IPS DF 6.9 (cell line): ENCODE measurements around the gene IGSF9B.
A peak's percentile ranks its signal among the peaks of the same experiment; 100 is the strongest.

Source experiments
- DNase-seq: peaks from one replicate; pipeline ENCODE4 v3.0.0-alpha.2; 2013; ENCODE audit warnings: low read depth, low spot score
- H3K27ac ChIP-seq: one replicate; pipeline ENCODE4 v1.5.1; 2013; ENCODE audit warnings: low read length, control low read depth
- H3K27me3 ChIP-seq: 2 replicates; pipeline ENCODE4 v1.6.1; 2013; ENCODE audit warnings: mild to moderate bottlenecking, low read length; ENCODE audit not compliant: control insufficient read depth, insufficient read depth
- H3K36me3 ChIP-seq: 2 replicates; pipeline ENCODE4 v1.6.1; 2013; ENCODE audit warnings: low read length; ENCODE audit not compliant: control insufficient read depth, insufficient read depth
- H3K4me1 ChIP-seq: 2 replicates; pipeline ENCODE4 v1.6.1; 2013; ENCODE audit warnings: low read length; ENCODE audit not compliant: control insufficient read depth, insufficient read depth
- H3K4me3 ChIP-seq: 2 replicates; pipeline ENCODE4 v1.5.1; 2013; ENCODE audit warnings: mild to moderate bottlenecking, low read length
- H3K9me3 ChIP-seq: 2 replicates; pipeline ENCODE4 v1.6.1; 2013; ENCODE audit warnings: low read length, inconsistent platforms; ENCODE audit not compliant: control insufficient read depth, insufficient read depth
- WGBS: extraction: QIAGEN DNeasy Blood & Tissue Kit; methylation state at CpG from one replicate; pipeline ENCODE4 v1.1.7; 2013; ENCODE audit warnings: mixed read lengths, missing lambda C conversion rate; ENCODE audit not compliant: insufficient read length, insufficient coverage; 5-methylcytosine and 5-hydroxymethylcytosine counted together

The IGSF9B gene

GRCh38 chr11:133955945-133956421 is 785 bp downstream of the IGSF9B start:
- H3K4me3 ChIP-seq: peak overlapping the region; percentile 68; the same call in 1 of the 2 replicates
- no peaks in the 10 kb centered on the region for H3K9me3 ChIP-seq
- peaks cover 19% of the 10 kb centered on the region for H3K4me1 ChIP-seq
- no peaks in the 10 kb centered on the region for H3K36me3 ChIP-seq
- H3K27ac ChIP-seq: no peak overlapping the region
- WGBS: no CpG with 5 or more reads among the region's 58 CpGs
- H3K27me3 ChIP-seq: no peaks in the 10 kb centered on the region
- no peak for DNase-seq

- Histone ChIP-seq H3K36me3 (no peaks in the 10 kb centered on the region), H3K4me1 (peaks cover 23% of the 10 kb centered on the region), H3K9me3 (no peaks in the 10 kb centered on the region), H3K27ac (no peak overlapping the region), H3K4me3 (peak overlapping the region; percentile 14; the same call in 1 of the 2 replicates), H3K27me3 (no peaks in the 10 kb centered on the region)
- no CpG with 5 or more reads among the region's 49 CpGs for WGBS
- no peak for DNase-seq
Measured at GRCh38 chr11:133955081-133955891, 1.5 kb downstream of the IGSF9B start.

- Histone ChIP-seq H3K4me3 (no peak overlapping the region), H3K9me3 (no peaks in the 10 kb centered on the region), H3K27me3 (no peaks in the 10 kb centered on the region), H3K4me1 (peaks cover 26% of the 10 kb centered on the region), H3K27ac (no peak overlapping the region), H3K36me3 (no peaks in the 10 kb centered on the region)
- no CpG with 5 or more reads among the region's 8 CpGs for WGBS
- no peak for DNase-seq
Measured at GRCh38 chr11:133953999-133954398, 2.8 kb downstream of the IGSF9B start.

- no CpG with 5 or more reads among the region's 5 CpGs for WGBS
- no peak overlapping the region for H3K27ac ChIP-seq
- peaks cover 27% of the 10 kb centered on the region for H3K4me1 ChIP-seq
- no peaks in the 10 kb centered on the region for H3K36me3 ChIP-seq
- no peak for DNase-seq
- no peaks in the 10 kb centered on the region for H3K27me3 ChIP-seq
- H3K9me3 ChIP-seq: no peaks in the 10 kb centered on the region
- H3K4me3 ChIP-seq: no peak overlapping the region
Measured at GRCh38 chr11:133953547-133953946, 3.2 kb downstream of the IGSF9B start.

GRCh38 chr11:133952199-133953190 is 4.3 kb downstream of the IGSF9B start:
- Histone ChIP-seq H3K27ac (no peak overlapping the region), H3K4me3 (no peak overlapping the region), H3K4me1 (peaks cover 30% of the 10 kb centered on the region), H3K27me3 (no peaks in the 10 kb centered on the region), H3K9me3 (no peaks in the 10 kb centered on the region), H3K36me3 (no peaks in the 10 kb centered on the region)
- DNase-seq: no peak
- no CpG with 5 or more reads among the region's 10 CpGs for WGBS

- H3K4me1 ChIP-seq: peaks cover 35% of the 10 kb centered on the region
- no peak overlapping the region for H3K27ac ChIP-seq
- no peaks in the 10 kb centered on the region for H3K9me3 ChIP-seq
- H3K27me3 ChIP-seq: no peaks in the 10 kb centered on the region
- no peak overlapping the region for H3K4me3 ChIP-seq
- DNase-seq: no peak
- WGBS: no CpG with 5 or more reads among the region's 32 CpGs
- H3K36me3 ChIP-seq: no peaks in the 10 kb centered on the region
Measured at GRCh38 chr11:133951327-133952198, 5.2 kb downstream of the IGSF9B start.

- Histone ChIP-seq H3K36me3 (no peaks in the 10 kb centered on the region), H3K27me3 (no peaks in the 10 kb centered on the region), H3K9me3 (no peaks in the 10 kb centered on the region), H3K4me1 (peaks cover 36% of the 10 kb centered on the region), H3K27ac (no peak overlapping the region), H3K4me3 (no peak overlapping the region)
- no CpG with 5 or more reads among the region's 17 CpGs for WGBS
- no peak for DNase-seq
Measured at GRCh38 chr11:133950874-133951326, 5.9 kb downstream of the IGSF9B start.

GRCh38 chr11:133950421-133950820 is 6.3 kb downstream of the IGSF9B start:
- Histone ChIP-seq H3K27me3 (no peaks in the 10 kb centered on the region), H3K4me3 (no peak overlapping the region), H3K4me1 (peaks cover 36% of the 10 kb centered on the region), H3K9me3 (no peaks in the 10 kb centered on the region), H3K36me3 (no peaks in the 10 kb centered on the region), H3K27ac (no peak overlapping the region)
- DNase-seq: no peak
- no CpG with 5 or more reads among the region's 12 CpGs for WGBS

- no peaks in the 10 kb centered on the region for H3K27me3 ChIP-seq
Measured at GRCh38 chr11:133949129-133949528, 7.6 kb downstream of the IGSF9B start.

More at GRCh38 chr11:133949129-133949528, 7.6 kb downstream of the IGSF9B start:
- no peak for DNase-seq
- WGBS: no CpG with 5 or more reads among the region's 6 CpGs
- H3K9me3 ChIP-seq: no peaks in the 10 kb centered on the region
- 0 out of 2 replicates have a peak, but pooled peaks cover under 1% of the 10 kb centered on the region for H3K36me3 ChIP-seq
- peaks cover 34% of the 10 kb centered on the region for H3K4me1 ChIP-seq
- H3K27ac ChIP-seq: no peak overlapping the region
- H3K4me3 ChIP-seq: no peak overlapping the region
